Epidermal melanocyte (primary cell): ENCODE measurements around the gene CDK17.
"Not testable (repeated sequence)": the region's sequence is repeated elsewhere in the genome, so short reads cannot be mapped to it uniquely, and the experiment has no call there.

Experiments used
- DNase-seq: peaks from one replicate; pipeline ENCODE4 v3.0.0; 2011; ENCODE audit warnings: low spot score; ENCODE audit not compliant: insufficient read length

Gene CDK17

GRCh38 chr12:96419576-96420276 is 19.5 kb upstream of the CDK17 start:
- DNase-seq: no peak

- not testable (repeated sequence) for DNase-seq
These were observed 17.4 kb upstream of the CDK17 start for GRCh38 chr12:96417688-96418087.

- DNase-seq: no peak
These were observed 16.0 kb upstream of the CDK17 start for GRCh38 chr12:96416033-96416799.

GRCh38 chr12:96414637-96415036 is 14.4 kb upstream of the CDK17 start:
- DNase-seq: no peak

GRCh38 chr12:96412431-96412830 is 12.2 kb upstream of the CDK17 start:
- DNase-seq: no peak

GRCh38 chr12:96409731-96410130 is 9.5 kb upstream of the CDK17 start:
- DNase-seq: no peak

- DNase-seq: no peak
These were observed 8.8 kb upstream of the CDK17 start for GRCh38 chr12:96408993-96409392.

- DNase-seq: not testable (repeated sequence)
These were observed 7.3 kb upstream of the CDK17 start for GRCh38 chr12:96407429-96408097.

GRCh38 chr12:96404696-96405095 is 4.5 kb upstream of the CDK17 start:
- no peak for DNase-seq

- DNase-seq: no peak
These were observed 3.6 kb upstream of the CDK17 start for GRCh38 chr12:96403870-96404269.

GRCh38 chr12:96402522-96402921 is 2.3 kb upstream of the CDK17 start:
- DNase-seq: not testable (repeated sequence)

GRCh38 chr12:96402061-96402460 is 1.8 kb upstream of the CDK17 start:
- no peak for DNase-seq

- peak; percentile 88 for DNase-seq
These were observed 1.0 kb upstream of the CDK17 start for GRCh38 chr12:96401076-96401871.

- peak; percentile 32 for DNase-seq
These were observed 414 bp upstream of the CDK17 start for GRCh38 chr12:96400631-96401075.

GRCh38 chr12:96399120-96399918 is 920 bp downstream of the CDK17 start:
- peak; percentile 24 for DNase-seq

- DNase-seq: no peak
These were observed 1.7 kb downstream of the CDK17 start for GRCh38 chr12:96398424-96399119.

- DNase-seq: no peak
These were observed 2.3 kb downstream of the CDK17 start for GRCh38 chr12:96397756-96398423.

- DNase-seq: no peak
These were observed 3.3 kb downstream of the CDK17 start for GRCh38 chr12:96396914-96397313.

- DNase-seq: no peak
These were observed 4.0 kb downstream of the CDK17 start for GRCh38 chr12:96396209-96396608.
